ENCODE data around the gene P3H1.
"Not testable (repeated sequence)": the region's sequence is repeated elsewhere in the genome, so short reads cannot be mapped to it uniquely, and the experiment has no call there.

The P3H1 gene

GRCh38 chr1:42723511-42723910 is 43.3 kb downstream of the P3H1 start:
- no peak for DNase-seq

DNA sequence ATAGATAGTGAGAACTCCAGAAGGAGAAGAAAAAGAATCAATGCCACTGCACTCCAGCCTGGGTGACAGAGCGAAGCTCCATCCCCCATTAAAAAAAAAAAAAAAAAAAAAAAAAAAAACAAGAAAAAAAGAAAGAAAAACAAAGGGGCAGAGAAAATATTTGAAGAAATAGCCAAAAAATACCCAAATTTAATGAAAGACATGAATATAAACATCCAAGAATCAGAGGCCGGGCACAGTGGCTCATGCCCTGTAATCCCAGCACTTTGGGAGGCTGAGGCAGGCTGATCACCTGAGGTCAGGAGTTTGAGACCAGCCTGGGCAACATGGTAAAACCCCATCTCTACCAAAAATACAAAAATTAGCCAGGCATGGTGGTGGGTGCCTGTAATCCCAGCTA is 44.4 kb downstream of the P3H1 start:
- DNase-seq = not testable (repeated sequence)

DNA sequence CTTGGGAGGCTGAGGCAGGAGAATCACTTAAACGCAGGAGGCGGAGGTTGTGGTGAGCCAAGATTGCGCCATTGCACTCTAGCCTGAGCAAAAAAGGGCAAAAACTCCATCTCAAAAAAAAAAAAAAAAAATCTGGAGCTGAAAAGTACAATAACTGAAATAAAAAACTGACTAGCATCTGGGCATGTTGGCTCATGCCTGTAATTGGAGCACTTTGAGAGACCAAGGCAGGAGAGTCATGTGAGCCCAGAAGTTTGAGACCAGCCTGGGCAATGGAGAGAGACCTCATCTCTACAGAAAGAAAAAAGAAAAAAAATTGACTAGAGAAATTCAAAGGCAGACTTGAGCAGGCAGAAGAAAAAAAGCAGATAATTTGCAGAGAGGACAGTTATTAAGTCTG is 44.9 kb downstream of the P3H1 start:
- no peak for DNase-seq

- DNase-seq = no peak
Observed at GRCh38 chr1:42720868-42721267, 46.0 kb downstream of the P3H1 start.

DNA sequence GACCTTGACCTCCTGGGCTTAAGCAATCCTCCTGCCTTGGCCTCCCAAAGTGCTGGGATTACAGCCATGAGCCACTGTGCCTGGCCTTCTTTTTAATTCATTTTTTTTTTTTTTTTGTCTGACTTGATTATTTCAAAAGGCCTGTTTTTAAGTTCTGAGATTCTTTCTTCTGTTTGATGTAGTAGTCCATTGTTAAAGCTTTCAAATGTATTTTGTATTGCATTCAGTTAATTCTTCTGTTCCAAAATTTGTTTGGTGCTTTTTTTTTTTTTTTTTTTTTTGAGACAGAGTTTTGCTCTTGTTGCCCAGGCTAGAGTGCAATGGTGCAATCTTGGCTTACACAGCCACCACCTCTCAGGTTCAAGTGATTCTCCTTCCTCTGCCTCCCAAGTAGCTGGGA is 52.4 kb downstream of the P3H1 start:
- DNase-seq = not testable (repeated sequence)

DNA sequence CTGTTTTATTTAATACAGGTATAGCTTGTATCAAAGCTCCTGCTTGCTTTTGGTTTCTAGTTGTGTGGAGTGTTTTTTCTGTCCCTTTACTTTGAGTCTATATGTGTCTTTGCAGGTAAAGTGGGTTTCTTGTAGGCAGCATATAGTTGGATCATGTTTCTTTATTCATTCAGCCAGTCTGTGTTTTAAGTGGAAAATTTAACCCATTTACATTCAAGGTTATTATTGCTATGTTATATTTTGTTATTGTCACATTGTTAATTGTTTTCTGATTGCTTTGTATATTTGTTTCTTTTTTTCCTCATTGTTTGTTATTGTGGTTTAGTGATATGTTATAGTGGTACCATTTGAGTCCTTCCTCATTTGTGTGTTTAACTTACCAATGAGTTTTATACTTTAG is 53.5 kb downstream of the P3H1 start:
- no peak for DNase-seq

GRCh38 chr1:42712808-42713207 is 54.0 kb downstream of the P3H1 start:
- not testable (repeated sequence) for DNase-seq

DNA sequence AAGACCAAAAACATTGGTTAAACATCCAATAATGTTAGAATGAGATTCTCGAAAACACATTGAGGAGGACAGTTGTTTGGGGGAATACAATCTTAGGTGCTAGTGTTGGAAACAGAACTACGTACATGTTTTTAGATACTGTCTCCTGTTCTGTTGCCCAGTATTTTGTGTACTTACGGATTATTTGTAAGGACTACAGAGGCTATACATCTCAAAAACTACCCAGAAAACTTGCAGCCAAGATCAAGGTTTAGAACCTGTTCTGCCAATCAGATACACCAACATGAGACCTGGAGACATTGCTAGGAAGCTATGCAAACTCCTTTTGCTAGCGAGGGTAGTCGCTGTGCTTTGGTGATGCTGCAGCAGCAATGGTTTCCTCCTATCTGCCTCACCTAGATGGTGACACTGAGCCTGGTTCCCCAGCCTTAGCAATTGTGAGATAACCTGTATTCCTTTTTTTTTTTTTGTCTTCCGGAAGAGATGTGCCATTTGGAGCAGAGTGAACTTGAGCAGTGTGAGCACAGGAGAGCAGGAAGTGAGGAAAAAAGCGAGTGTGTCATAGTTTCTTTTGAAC is 62.9 kb downstream of the P3H1 start:
- DNase-seq = no peak

DNA sequence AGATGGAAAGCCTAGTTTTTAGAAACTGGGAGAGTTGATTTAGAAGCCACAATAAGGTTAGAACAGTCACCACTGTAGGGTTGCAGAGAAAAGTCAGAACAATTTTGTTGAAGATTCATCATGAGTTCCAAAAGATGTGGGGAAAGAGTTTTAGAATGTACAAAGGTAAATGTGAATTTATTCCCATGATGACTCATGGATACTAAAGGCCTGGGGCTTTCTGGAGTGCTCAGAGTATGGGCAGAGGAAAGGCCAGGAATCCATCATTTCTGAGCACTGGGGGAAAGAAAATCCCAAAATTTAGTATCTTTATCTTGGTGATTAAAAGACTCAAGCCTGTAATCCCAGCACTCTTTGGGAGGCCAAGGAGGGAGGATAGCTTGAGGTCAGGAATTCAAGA is 66.8 kb downstream of the P3H1 start:
- DNase-seq = no peak

DNA sequence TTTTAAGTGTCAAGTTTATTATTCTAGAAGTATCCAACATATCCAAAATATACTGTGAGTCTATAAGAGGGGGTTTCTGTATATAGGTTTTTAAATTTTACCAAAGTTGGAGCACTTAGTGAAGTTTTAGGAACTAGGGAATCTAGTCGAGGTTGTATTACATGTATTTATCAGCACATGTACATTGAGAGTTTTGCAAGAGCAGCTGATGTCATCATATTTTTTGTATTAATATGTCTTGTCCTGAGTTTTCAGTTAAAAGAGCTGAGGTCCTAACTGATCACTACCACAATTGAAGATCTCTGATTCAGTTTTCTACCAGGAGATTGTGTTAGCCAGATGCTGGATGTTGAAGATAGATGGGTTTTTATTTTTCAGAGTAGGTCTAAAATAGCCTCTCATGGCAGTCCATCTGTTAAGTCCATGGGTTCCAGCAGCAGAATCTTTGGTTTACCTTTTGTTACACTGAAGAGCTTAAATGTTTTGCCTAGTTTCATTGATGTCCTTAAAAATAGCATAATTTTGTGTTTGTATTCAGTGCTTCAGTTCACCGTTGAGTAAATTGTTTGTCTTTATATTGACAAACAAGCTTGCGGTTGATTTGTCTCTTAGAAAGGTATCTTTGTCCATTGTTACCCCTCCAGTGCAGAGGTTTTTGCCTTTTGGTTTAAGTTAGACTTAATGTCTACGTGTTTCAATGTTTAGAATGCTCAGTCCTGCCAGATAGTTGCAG is 68.6 kb downstream of the P3H1 start:
- no peak for DNase-seq

All from NCI-H1694 (cell line).